RWPE2 (cell line): Measurements from ENCODE around the gene FAM131A.

Experiments used
- ATAC-seq: fragments of 200-7000 bp; cut with Tn5 transposase; 3 replicates; pipeline ENCODE4 v1.9.1; 2021; ENCODE audit warnings: low read depth
- DNase-seq: peaks from one replicate; pipeline ENCODE4 v3.0.0-alpha.2; 2020; ENCODE audit warnings: low spot score
- H3K27ac ChIP-seq: fragments of 450-650 bp; 2 replicates; pipeline ENCODE4 v1.5.1; 2017; ENCODE audit warnings: mild to moderate bottlenecking; ENCODE audit not compliant: poor library complexity, severe bottlenecking
- H3K27me3 ChIP-seq: fragments of 250-450 bp; sonication (Bioruptor Pico); 2 replicates; pipeline ENCODE4 v1.5.1; 2021; ENCODE audit warnings: mild to moderate bottlenecking, moderate library complexity; ENCODE audit not compliant: insufficient read depth, poor library complexity, severe bottlenecking
- H3K36me3 ChIP-seq: fragments of 250-450 bp; sonication (Bioruptor Pico); 2 replicates; pipeline ENCODE4 v1.5.1; 2020; ENCODE audit warnings: low read depth, mild to moderate bottlenecking, moderate library complexity
- H3K4me1 ChIP-seq: fragments of 250-450 bp; sonication (Bioruptor Pico); 2 replicates; pipeline ENCODE4 v1.5.1; 2021; ENCODE audit warnings: mild to moderate bottlenecking, moderate library complexity; ENCODE audit not compliant: insufficient read depth, poor library complexity, severe bottlenecking
- H3K4me3 ChIP-seq: fragments of 250-450 bp; sonication (Bioruptor Pico); 2 replicates; pipeline ENCODE4 v1.5.1; 2021; ENCODE audit warnings: mild to moderate bottlenecking, moderate library complexity; ENCODE audit not compliant: severe bottlenecking
- H3K9me3 ChIP-seq: fragments of 250-450 bp; sonication (Bioruptor Pico); 2 replicates; pipeline ENCODE4 v1.5.1; 2021; ENCODE audit warnings: mild to moderate bottlenecking, moderate library complexity; ENCODE audit not compliant: severe bottlenecking
- TF ChIP-seq, protein P1 (sequence below): fragments of 450-650 bp; IDR thresholded peaks from one replicate; pipeline ENCODE4 v1.5.1; 2017; ENCODE audit warnings: mild to moderate bottlenecking, moderate library complexity; ENCODE audit not compliant: poor library complexity, severe bottlenecking

The FAM131A gene

DNA sequence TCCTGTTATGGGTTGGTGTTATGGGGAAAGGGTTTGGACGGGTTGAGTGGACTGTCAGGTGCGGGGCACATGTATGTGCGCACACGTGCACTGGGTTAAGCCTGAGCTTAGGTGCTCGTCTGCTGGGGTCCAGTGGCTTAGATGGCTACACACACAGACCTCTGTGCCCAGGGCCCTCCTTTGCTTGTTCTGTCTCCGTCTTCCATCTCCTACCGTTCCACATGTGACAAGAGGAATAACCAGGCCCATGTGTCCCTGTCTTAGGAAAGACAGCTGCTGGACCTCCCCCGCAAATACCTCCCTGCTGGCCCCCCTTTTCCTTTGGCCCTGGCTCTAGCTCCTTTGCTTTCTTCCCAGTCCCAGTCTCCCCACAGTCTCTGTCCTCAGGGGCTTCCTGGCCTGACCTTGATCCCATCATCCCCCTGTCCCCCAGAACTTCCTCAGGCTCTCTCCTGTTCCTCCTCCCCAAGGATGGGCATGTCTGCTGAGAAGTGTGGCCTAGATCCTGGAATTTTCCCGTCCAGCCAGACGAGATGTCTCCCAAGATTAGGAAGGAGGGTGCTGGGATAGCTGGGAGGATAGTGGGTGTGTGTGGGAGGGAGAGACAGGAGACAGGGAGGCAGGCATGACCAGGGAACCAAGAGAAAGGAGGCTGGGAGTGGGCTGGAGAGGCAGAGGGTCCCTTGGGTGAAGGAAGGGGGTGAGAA lies 41.4 kb downstream of the FAM131A start:
- TF ChIP-seq, protein P1, sequence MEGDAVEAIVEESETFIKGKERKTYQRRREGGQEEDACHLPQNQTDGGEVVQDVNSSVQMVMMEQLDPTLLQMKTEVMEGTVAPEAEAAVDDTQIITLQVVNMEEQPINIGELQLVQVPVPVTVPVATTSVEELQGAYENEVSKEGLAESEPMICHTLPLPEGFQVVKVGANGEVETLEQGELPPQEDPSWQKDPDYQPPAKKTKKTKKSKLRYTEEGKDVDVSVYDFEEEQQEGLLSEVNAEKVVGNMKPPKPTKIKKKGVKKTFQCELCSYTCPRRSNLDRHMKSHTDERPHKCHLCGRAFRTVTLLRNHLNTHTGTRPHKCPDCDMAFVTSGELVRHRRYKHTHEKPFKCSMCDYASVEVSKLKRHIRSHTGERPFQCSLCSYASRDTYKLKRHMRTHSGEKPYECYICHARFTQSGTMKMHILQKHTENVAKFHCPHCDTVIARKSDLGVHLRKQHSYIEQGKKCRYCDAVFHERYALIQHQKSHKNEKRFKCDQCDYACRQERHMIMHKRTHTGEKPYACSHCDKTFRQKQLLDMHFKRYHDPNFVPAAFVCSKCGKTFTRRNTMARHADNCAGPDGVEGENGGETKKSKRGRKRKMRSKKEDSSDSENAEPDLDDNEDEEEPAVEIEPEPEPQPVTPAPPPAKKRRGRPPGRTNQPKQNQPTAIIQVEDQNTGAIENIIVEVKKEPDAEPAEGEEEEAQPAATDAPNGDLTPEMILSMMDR: no peak
- no peaks in the 10 kb centered on the region for H3K9me3 ChIP-seq
- ATAC-seq: no peak
- peaks cover 47% of the 10 kb centered on the region for H3K27me3 ChIP-seq
- H3K36me3 ChIP-seq: no peaks in the 10 kb centered on the region
- no peak for DNase-seq
- H3K4me1 ChIP-seq: no peaks in the 10 kb centered on the region
- H3K4me3 ChIP-seq: no peak overlapping the region
- H3K27ac ChIP-seq: no peak overlapping the region

DNA sequence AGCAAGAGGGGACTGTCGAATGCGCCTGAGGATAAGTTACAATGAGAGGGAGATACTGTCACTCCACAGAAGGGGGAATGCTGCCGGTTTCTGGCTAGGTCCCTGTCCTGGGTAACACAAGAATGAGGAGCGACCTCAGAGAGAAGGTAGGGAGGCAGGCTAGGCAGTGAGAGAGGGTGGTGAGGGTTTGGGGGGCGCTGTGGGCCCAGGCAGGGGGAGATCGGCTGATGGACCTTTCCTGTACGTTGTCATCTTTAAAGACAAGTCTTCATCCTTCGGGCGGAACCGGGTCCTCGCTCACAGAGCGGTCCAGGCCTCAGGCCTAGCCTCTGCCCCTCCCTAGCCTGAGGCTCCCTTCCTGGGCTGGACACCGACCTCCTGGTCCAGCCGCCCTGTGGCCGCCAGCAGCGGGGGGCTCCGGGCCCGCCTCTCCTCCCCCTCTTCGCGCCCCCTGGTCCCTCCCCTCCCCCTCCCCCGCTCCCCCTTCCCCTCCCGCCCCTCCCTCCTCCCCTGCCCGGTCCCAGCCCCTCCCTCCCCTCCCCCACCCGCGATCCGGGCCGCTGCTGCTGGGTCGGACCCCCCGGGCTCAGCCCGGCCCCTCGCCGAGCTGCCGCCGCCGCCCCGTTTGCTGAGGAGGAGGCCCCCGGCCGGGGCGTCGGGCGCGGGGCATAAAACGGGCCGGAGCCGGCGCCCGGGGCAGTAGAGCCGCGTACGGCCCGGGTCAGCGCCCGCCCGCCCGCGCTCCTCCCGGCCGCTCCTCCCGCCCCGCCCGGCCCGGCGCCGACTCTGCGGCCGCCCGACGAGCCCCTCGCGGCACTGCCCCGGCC lies 42.2 kb downstream of the FAM131A start, which contains the start of gene CHRD:
CHRD (plus strand) TSS at position 697 of the 827 bp plus-strand sequence. CDS start 265 bp downstream, outside the sequence.
- H3K27me3 ChIP-seq: peaks cover 47% of the 10 kb centered on the region
- no peaks in the 10 kb centered on the region for H3K4me1 ChIP-seq
- H3K9me3 ChIP-seq: no peaks in the 10 kb centered on the region
- no peaks in the 10 kb centered on the region for H3K36me3 ChIP-seq
- TF ChIP-seq, protein P1: no peak
- H3K4me3 ChIP-seq: peak within 1 kb of the TSS; percentile 37
- DNase-seq: no peak
- H3K27ac ChIP-seq: no peak within 1 kb of the TSS
- no peak; the same call in 2 of the 3 replicates for ATAC-seq

- no peak overlapping the region for H3K27ac ChIP-seq
- peak overlapping the region; percentile 37 for H3K4me3 ChIP-seq
- H3K27me3 ChIP-seq: peaks cover 42% of the 10 kb centered on the region
- H3K9me3 ChIP-seq: no peaks in the 10 kb centered on the region
- H3K36me3 ChIP-seq: no peaks in the 10 kb centered on the region
- no peaks in the 10 kb centered on the region for H3K4me1 ChIP-seq
- peak; percentile 37; the same call in 2 of the 3 replicates for ATAC-seq
- TF ChIP-seq, protein P1: no peak
- DNase-seq: no peak
These were observed 42.8 kb downstream of the FAM131A start for GRCh38 chr3:184380185-184380626.

DNA sequence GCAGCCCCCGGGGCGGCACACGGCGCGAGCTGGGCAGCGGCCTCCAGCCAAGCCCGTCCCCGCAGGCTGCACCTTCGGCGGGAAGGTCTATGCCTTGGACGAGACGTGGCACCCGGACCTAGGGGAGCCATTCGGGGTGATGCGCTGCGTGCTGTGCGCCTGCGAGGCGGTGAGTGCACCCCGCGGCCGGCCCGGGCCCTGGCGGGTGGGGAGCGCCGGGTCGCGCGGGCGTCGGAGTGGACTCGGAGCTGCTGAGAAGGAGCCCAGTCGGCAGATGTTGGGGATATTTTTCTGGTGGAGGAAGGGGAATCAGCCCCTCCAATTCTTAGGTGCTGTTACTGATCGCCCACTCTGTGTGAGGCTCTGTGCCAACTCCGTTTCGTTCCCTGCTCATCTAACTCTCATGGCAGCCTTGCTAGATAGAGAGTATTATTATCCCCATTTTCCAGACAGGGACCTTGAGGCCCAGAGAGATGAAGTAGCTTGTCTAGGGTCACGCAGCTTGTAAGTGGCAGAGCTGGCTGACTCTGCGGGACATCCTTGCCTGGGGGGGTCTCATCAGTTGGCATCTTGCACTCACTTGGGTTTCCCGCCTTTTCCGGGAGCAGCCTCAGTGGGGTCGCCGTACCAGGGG lies 43.3 kb downstream of the FAM131A start:
- ATAC-seq (0 out of 3 replicates have a peak, but pooled peaks have one; percentile 7), DNase-seq (no peak)
- H3K27me3 ChIP-seq: peaks cover 39% of the 10 kb centered on the region
- H3K36me3 ChIP-seq: no peaks in the 10 kb centered on the region
- TF ChIP-seq, protein P1: no peak
- H3K9me3 ChIP-seq: no peaks in the 10 kb centered on the region
- H3K4me1 ChIP-seq: no peaks in the 10 kb centered on the region
- no peak overlapping the region for H3K27ac ChIP-seq
- peak overlapping the region; percentile 37 for H3K4me3 ChIP-seq
